ENCODE measurements around the gene LOXL3.

DNA sequence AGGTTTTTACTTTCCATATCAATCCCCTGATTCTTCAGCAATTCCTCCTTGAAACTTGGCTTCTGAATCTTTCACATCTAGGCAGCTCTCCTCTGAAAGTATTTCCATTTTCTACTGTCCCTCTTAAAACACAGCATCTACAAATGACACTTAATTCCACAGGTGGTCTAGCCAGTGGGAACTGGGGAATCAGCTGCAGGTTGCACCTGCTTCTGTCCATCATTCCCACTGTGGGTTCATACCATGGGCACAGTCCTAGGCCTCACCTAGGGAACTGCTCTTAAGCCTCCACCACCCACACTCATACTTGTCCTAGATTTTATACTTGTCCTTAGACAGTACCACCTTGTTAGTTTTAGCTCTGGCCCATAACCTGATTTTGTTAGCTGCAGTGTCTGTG lies 2.2 kb downstream of the LOXL3 start:
- TF ChIP-seq CTCF (conservative IDR thresholded peaks at IDR 0.05; ENCODE audit: low read depth, low read length) (no peak), EZH2 (IDR thresholded peaks at IDR 0.05; ENCODE audit: low read length, unreplicated experiment) (no peak)

All from PC-3 (cell line).